AG04450 (cell line): Measurements from ENCODE around the gene VEZF1. TPM values are rescaled to one million over a fixed set of nuclear protein-coding genes. Genes with fewer than 3 reads are reported as not detected.

ENCODE experiments used
- CTCF ChIA-PET: fragments of 300-600, 350-600 bp; formaldehyde crosslinking; extraction: SDS; loops from one replicate; lab custom pipeline; 2022; ENCODE audit warnings: antibody characterized with exemption, inconsistent platforms; lab: Charles Lee
- POLR2A ChIA-PET: fragments of 350-600 bp; formaldehyde crosslinking; extraction: SDS; loops from one replicate; lab custom pipeline; 2021; ENCODE audit warnings: antibody characterized with exemption, inconsistent platforms; lab: Yijun Ruan, JAX
- DNase-seq: peaks from one replicate; pipeline ENCODE4 v3.0.0-alpha.2; 2011; ENCODE audit warnings: low read depth, low spot score
- H3K27ac ChIP-seq: one replicate; pipeline ENCODE4 v1.5.1; 2012; ENCODE audit warnings: low read depth, low read length, control low read depth
- H3K27me3 ChIP-seq: one replicate; pipeline ENCODE4 v1.6.0; 2012; ENCODE audit warnings: low read length; ENCODE audit not compliant: control insufficient read depth, insufficient read depth
- H3K4me3 ChIP-seq: 2 replicates; pipeline ENCODE4 v1.5.1; 2011; ENCODE audit warnings: mild to moderate bottlenecking, low read depth, low read length, control low read depth
- H3K9me3 ChIP-seq: 2 replicates; pipeline ENCODE4 v1.5.1; 2012; ENCODE audit warnings: low read length; ENCODE audit not compliant: control insufficient read depth, insufficient read depth
- CTCF ChIP-seq: IDR thresholded peaks from 2 replicates; pipeline ENCODE4 v1.5.1; 2011; ENCODE audit warnings: low read depth, low read length, control low read depth, inconsistent platforms
- polyA plus RNA-seq: library from polyadenylated mRNA; depleted of rRNA; stranded (reverse); fragments of >200 nt; gene quantifications from 2 replicates; pipeline ENCODE4 v1.2.3, GENCODE V29; 2011

The VEZF1 gene
- polyA plus RNA-seq, 1 experiment: 38.9 TPM

- ChIA-PET POLR2A (no interaction called here), CTCF (no interaction called here)
- DNase-seq: no peak
- Histone ChIP-seq H3K27ac (no peak overlapping the region), H3K4me3 (no peak overlapping the region), H3K27me3 (peaks cover 4% of the 10 kb centered on the region), H3K9me3 (no peaks in the 10 kb centered on the region; the same call in 1 of the 2 replicates)
- no peak for TF ChIP-seq CTCF
Measured at GRCh38 chr17:58019521-58019920, 31.5 kb upstream of the VEZF1 start.

GRCh38 chr17:58019039-58019438 lies 31.0 kb upstream of the VEZF1 start:
- peaks cover 4% of the 10 kb centered on the region for H3K27me3 ChIP-seq
- H3K9me3 ChIP-seq: no peaks in the 10 kb centered on the region; the same call in 1 of the 2 replicates
- no peak overlapping the region for H3K4me3 ChIP-seq
- TF ChIP-seq CTCF: no peak
- no peak overlapping the region for H3K27ac ChIP-seq
- no peak for DNase-seq
- CTCF ChIA-PET: no interaction called here
- POLR2A ChIA-PET: no interaction called here

- no peaks in the 10 kb centered on the region for H3K27me3 ChIP-seq
- no peaks in the 10 kb centered on the region; the same call in 1 of the 2 replicates for H3K9me3 ChIP-seq
- no peak overlapping the region for H3K27ac ChIP-seq
- DNase-seq: no peak
- POLR2A ChIA-PET: interaction anchor here (0.7 kb wide), 1 partner anchor 140 kb away, joined by 6 read pairs; no protein-coding TSS in a partner anchor
- CTCF ChIA-PET: interaction anchor here (0.6 to 2.0 kb wide), 3 partner anchors 11 to 177 kb away, joined by 3 to 9 read pairs (median 6); no protein-coding TSS in a partner anchor
- TF ChIP-seq CTCF: no peak
- H3K4me3 ChIP-seq: no peak overlapping the region
Measured at GRCh38 chr17:58010067-58010799, 22.2 kb upstream of the VEZF1 start.

GRCh38 chr17:58007781-58008706 lies 20.0 kb upstream of the VEZF1 start:
- no peak for TF ChIP-seq CTCF
- no peaks in the 10 kb centered on the region for H3K27me3 ChIP-seq
- peak overlapping the region; percentile 39 for H3K27ac ChIP-seq
- no peaks in the 10 kb centered on the region; the same call in 1 of the 2 replicates for H3K9me3 ChIP-seq
- CTCF ChIA-PET: interaction anchor here (0.9 to 2.3 kb wide), 8 partner anchors 9 to 765 kb away, joined by 3 to 11 read pairs (median 4); no protein-coding TSS in a partner anchor
- H3K4me3 ChIP-seq: peak overlapping the region; percentile 99
- DNase-seq: no peak
- POLR2A ChIA-PET: interaction anchor here (0.8 to 2.9 kb wide), 9 partner anchors 20 to 624 kb away, joined by 3 to 44 read pairs (median 7); partner anchors contain the start of genes DYNLL2, MRPS23 and VEZF1
